SK-N-SH treated with all-trans-retinoic acid at 6 μM for 48 hours (cell line): ENCODE measurements around the gene HGFAC.
"Not testable (repeated sequence)": the region's sequence is repeated elsewhere in the genome, so short reads cannot be mapped to it uniquely, and the experiment has no call there.

ENCODE experiments used
- ATAC-seq: fragments of 200-7000 bp; cut with Tn5 transposase; 3 replicates; pipeline ENCODE4 v1.9.1; 2020; ENCODE audit warnings: mild to moderate bottlenecking, moderate library complexity
- BACH2 ChIP-seq: fragments of 250-450 bp; sonication (Bioruptor Pico); IDR thresholded peaks from 2 replicates; pipeline ENCODE4 v1.9.0; 2021; ENCODE audit warnings: mild to moderate bottlenecking, borderline replicate concordance
- CSDC2 ChIP-seq: fragments of 250-450 bp; sonication (Bioruptor Pico); IDR thresholded peaks from 2 replicates; pipeline ENCODE4 v1.5.0; 2020; ENCODE audit warnings: mild to moderate bottlenecking, moderate library complexity
- ESRRG ChIP-seq: fragments of 250-450 bp; sonication (Bioruptor Pico); IDR thresholded peaks from 2 replicates; pipeline ENCODE4 v1.6.1; 2021; ENCODE audit warnings: mild to moderate bottlenecking
- GLIS3 ChIP-seq: fragments of 250-450 bp; sonication (Bioruptor Pico); IDR thresholded peaks from 2 replicates; pipeline ENCODE4 v1.5.0; 2020; ENCODE audit warnings: mild to moderate bottlenecking, moderate library complexity
- PPARA ChIP-seq: fragments of 250-450 bp; sonication (Bioruptor Pico); IDR thresholded peaks from 2 replicates; pipeline ENCODE4 v1.5.0; 2020; ENCODE audit warnings: mild to moderate bottlenecking, borderline replicate concordance
- SNAI2 ChIP-seq: fragments of 250-450 bp; sonication (Bioruptor Pico); IDR thresholded peaks from 2 replicates; pipeline ENCODE4 v1.5.0; 2020; ENCODE audit warnings: mild to moderate bottlenecking, moderate library complexity
- TCF4 ChIP-seq: fragments of 250-450 bp; sonication (Bioruptor Pico); IDR thresholded peaks from 2 replicates; pipeline ENCODE4 v1.8.0; 2021; ENCODE audit warnings: mild to moderate bottlenecking, moderate library complexity, borderline replicate concordance
- ZC3H10 ChIP-seq: fragments of 250-450 bp; sonication (Bioruptor Pico); IDR thresholded peaks from 2 replicates; pipeline ENCODE4 v1.5.1; 2021; ENCODE audit warnings: mild to moderate bottlenecking, moderate library complexity
- ZFP3 ChIP-seq: fragments of 250-450 bp; sonication (Bioruptor Pico); IDR thresholded peaks from 2 replicates; pipeline ENCODE4 v1.5.0; 2020; ENCODE audit warnings: mild to moderate bottlenecking, moderate library complexity
- ZNF70 ChIP-seq: fragments of 450-650 bp; formaldehyde crosslinking; IDR thresholded peaks from 2 replicates; pipeline ENCODE4 v1.5.0; 2020; ENCODE audit warnings: mild to moderate bottlenecking, moderate library complexity
- ZNF8 ChIP-seq: fragments of 450-650 bp; formaldehyde crosslinking; IDR thresholded peaks from 2 replicates; pipeline ENCODE4 v1.5.0; 2020; ENCODE audit warnings: mild to moderate bottlenecking, moderate library complexity
- TF ChIP-seq, protein P1 (sequence below): fragments of 250-450 bp; sonication (Bioruptor Pico); IDR thresholded peaks from 2 replicates; pipeline ENCODE4 v1.5.1; 2020; ENCODE audit warnings: low read depth, mild to moderate bottlenecking, moderate library complexity
- TF ChIP-seq, protein P2 (sequence below): fragments of 250-450 bp; sonication (Bioruptor Pico); IDR thresholded peaks from 2 replicates; pipeline ENCODE4 v1.8.0; 2020; ENCODE audit warnings: mild to moderate bottlenecking, moderate library complexity, borderline replicate concordance
- TF ChIP-seq, protein P3 (sequence below): fragments of 250-450 bp; sonication (Bioruptor Pico); IDR thresholded peaks from 2 replicates; pipeline ENCODE4 v1.5.1; 2021; ENCODE audit warnings: mild to moderate bottlenecking, moderate library complexity

The HGFAC gene

DNA sequence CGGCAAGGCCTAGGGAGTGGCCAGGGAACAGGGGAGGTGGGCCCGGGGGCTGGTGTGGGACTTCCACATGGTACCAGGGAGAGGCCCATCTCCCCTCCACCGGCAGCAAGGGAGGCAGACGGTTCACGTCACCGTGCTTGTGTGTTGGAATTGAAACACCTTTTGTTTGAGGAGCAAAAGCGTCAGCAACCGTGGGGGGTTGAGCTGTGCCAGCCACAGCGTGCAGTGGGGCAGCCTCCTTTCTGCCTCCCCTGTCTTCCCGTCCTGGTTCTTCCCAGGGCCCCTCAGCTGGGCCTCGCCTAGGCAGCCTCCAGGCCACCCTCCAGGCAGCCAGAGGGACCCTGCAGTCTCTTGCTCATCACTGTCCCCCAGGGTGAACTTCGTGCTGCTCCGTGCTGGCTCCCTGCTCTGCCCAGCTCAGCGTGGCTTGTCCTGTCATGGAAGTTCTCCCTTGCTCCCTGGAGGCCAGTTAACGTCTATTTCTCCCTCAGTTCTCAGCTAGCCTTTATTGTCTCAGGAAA lies 32.1 kb upstream of the HGFAC start:
- no peak for ATAC-seq
- TF ChIP-seq ZNF8 = no peak
- TF ChIP-seq, protein P1, sequence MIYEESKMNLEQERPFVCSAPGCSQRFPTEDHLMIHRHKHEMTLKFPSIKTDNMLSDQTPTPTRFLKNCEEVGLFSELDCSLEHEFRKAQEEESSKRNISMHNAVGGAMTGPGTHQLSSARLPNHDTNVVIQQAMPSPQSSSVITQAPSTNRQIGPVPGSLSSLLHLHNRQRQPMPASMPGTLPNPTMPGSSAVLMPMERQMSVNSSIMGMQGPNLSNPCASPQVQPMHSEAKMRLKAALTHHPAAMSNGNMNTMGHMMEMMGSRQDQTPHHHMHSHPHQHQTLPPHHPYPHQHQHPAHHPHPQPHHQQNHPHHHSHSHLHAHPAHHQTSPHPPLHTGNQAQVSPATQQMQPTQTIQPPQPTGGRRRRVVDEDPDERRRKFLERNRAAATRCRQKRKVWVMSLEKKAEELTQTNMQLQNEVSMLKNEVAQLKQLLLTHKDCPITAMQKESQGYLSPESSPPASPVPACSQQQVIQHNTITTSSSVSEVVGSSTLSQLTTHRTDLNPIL (CRISPR knock-in tag) = no peak
- TF ChIP-seq SNAI2 = no peak
- TF ChIP-seq CSDC2 (CRISPR knock-in tag) = no peak
- no peak for TF ChIP-seq BACH2 (CRISPR knock-in tag)
- no peak for TF ChIP-seq ESRRG (CRISPR knock-in tag)
- TF ChIP-seq, protein P2, sequence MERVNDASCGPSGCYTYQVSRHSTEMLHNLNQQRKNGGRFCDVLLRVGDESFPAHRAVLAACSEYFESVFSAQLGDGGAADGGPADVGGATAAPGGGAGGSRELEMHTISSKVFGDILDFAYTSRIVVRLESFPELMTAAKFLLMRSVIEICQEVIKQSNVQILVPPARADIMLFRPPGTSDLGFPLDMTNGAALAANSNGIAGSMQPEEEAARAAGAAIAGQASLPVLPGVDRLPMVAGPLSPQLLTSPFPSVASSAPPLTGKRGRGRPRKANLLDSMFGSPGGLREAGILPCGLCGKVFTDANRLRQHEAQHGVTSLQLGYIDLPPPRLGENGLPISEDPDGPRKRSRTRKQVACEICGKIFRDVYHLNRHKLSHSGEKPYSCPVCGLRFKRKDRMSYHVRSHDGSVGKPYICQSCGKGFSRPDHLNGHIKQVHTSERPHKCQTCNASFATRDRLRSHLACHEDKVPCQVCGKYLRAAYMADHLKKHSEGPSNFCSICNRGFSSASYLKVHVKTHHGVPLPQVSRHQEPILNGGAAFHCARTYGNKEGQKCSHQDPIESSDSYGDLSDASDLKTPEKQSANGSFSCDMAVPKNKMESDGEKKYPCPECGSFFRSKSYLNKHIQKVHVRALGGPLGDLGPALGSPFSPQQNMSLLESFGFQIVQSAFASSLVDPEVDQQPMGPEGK (CRISPR knock-in tag) = no peak
- TF ChIP-seq ZC3H10 (CRISPR knock-in tag) = no peak

DNA sequence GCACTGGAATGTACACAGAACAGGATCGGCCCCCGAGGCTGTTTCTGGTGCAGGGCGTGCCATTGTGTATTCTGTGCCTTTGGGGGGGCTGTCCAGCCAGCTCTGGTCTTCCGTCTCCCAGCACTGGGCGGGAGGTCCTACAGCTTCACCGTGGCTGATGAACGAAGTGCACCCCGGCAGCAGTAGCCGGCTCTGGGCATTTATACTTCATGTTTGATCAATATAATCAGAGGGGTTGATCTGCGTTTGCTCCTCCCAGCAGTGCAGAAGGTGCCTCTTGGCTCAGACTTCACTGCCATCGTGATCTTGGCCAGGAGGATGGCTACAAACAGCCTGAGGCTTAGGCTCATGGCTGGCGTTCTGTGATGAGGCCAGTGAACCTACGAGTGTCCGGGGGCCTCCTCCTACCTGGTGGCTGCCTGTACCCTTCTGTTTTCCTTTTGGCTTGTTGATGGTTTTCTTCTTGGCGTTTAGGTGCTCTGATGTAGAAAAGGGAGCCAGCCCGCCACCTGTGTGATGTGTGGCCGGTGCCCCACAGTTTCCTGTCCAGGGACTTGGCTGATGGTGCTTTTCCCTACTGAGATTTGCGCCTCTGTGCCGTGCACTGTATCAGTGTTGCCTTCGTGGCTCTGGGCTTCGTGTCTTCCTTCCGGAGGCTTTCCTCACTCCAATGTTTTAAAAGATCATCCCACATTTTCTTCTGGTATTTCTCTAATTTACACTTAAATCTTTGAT lies 31.2 kb upstream of the HGFAC start:
- ATAC-seq = no peak
- TF ChIP-seq PPARA (CRISPR knock-in tag) = no peak
- TF ChIP-seq, protein P1 (CRISPR knock-in tag) = no peak
- no peak for TF ChIP-seq ZNF70 (CRISPR knock-in tag)
- TF ChIP-seq, protein P3, sequence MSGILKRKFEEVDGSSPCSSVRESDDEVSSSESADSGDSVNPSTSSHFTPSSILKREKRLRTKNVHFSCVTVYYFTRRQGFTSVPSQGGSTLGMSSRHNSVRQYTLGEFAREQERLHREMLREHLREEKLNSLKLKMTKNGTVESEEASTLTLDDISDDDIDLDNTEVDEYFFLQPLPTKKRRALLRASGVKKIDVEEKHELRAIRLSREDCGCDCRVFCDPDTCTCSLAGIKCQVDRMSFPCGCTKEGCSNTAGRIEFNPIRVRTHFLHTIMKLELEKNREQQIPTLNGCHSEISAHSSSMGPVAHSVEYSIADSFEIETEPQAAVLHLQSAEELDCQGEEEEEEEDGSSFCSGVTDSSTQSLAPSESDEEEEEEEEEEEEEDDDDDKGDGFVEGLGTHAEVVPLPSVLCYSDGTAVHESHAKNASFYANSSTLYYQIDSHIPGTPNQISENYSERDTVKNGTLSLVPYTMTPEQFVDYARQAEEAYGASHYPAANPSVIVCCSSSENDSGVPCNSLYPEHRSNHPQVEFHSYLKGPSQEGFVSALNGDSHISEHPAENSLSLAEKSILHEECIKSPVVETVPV (CRISPR knock-in tag) = no peak
- no peak for TF ChIP-seq GLIS3 (CRISPR knock-in tag)

DNA sequence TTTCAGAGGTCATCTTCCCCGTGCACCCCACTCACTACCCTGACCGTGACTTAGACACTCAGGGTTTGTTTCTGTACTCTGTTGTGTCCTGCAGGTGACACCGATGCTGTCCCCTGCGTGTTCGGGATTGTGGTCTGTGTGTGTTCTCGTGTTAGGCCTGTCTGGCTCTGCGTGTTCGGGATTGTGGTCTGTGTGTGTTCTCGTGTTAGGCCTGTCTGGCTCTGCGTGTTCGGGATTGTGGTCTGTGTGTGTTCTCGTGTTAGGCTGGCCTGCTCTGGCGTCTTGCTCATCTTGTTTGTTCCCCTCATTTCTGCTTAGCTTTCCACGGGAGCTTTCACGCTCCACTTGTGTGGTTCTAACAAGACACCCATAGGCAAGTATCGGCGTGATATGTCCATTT lies 30.6 kb upstream of the HGFAC start:
- not testable (repeated sequence) for ATAC-seq

DNA sequence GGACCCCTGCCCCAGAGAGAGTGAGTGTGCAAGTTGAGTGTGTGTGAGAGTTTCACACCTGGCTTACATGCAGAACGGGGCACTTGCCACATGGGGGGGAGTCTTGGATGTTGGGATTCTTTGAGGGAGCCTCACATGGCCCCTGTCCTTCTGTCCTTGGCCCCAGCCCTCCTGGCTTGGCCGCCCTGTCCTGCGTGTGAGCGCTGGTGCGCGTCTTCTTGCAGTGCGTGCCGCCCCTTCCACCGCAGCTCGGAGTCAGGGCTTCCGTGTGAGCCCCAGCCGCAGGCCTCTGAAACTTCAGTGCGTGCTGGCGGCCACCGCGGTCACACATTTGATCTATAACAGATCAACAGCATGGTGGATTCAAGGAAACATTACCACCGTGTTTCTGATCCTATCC lies 30.1 kb upstream of the HGFAC start:
- TF ChIP-seq TCF4 (CRISPR knock-in tag) = no peak
- TF ChIP-seq, protein P3 (CRISPR knock-in tag) = no peak
- TF ChIP-seq, protein P2 (CRISPR knock-in tag) = no peak
- no peak for TF ChIP-seq ZC3H10 (CRISPR knock-in tag)
- no peak for TF ChIP-seq CSDC2 (CRISPR knock-in tag)
- TF ChIP-seq ZFP3 = no peak
- no peak for TF ChIP-seq ESRRG (CRISPR knock-in tag)
- no peak for ATAC-seq
